GOT3 (cell line): ENCODE measurements around the gene TMPRSS9.

Experiments
- DNase-seq: peaks from one replicate; lab custom pipeline; 2025; ENCODE audit warnings: mixed read lengths; lab: John Stamatoyannopoulos, UW

The TMPRSS9 gene

DNA sequence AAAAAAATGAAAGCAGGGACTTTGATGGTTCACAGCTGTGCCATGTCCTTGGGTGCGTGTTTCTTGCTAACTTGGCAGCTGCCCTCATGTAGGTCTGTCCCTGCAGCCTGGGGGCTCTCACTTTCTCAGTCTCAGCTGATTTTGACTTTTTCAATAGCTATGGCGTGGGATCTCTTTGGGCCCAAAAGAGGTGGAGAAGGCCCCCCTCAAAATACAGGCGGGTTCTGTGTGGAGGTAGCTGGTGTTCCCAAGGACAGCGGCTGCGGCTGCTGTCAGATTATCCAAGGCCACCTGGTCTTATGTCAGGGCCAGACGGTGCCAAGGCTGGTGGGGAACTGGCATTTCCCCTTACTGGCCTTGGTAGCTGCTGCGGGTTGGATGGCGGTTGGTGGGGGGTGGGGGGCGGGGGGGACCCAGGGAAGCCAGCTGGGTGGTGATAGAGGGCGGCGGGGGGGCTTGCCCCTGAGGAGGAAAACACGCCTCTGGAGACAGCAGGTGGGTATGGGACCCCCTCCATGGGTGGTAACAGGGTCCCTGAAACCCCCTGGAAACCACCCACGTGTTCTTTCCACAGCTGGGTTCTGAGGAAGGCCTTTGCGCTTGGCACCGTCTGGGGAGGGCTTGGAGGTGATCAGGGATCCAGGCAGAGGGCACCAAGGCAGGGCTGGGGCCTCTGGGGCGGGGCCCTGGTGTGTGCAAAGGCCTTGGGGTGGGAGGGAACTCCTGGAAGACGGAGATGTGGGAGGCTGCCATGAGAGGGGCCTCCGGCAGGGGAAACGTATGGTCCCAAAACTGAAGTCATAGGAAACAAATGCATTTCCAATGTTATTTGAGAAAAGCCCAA is 63.2 kb downstream of the TMPRSS9 start:
- DNase-seq = no peak

DNA sequence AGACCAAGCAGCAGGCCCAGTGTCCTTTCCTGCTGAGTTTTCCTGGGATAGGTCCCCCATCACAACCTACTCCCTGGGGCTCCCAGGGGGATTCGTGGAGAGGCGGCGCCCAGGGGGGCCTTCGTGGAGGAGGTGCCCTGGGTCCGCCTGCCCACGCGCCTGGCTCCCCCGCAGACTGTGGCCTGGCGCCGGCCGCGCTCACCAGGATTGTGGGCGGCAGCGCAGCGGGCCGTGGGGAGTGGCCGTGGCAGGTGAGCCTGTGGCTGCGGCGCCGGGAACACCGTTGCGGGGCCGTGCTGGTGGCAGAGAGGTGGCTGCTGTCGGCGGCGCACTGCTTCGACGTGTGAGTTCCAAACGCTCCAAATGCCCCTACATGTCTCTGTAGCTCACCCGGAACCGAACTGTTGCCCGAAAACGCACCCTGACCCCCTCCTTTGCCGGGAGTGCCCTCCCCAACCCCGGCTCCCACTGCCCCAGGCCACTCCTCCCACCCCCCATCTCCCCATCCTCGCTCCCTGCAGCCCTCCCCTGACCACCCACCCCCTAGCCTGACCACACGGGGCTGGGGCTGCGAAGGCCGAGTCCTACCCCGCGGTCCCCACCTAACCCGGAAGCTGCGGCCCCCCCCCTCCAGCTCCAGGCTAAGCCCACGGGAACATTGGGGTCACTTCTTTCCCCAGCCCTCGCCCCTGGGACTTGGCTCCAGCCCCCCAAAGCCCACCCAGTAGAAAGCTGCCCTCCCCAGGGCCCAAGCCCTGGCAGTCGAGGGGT is 64.0 kb downstream of the TMPRSS9 start:
- DNase-seq = no peak

GRCh38 chr19:2424686-2425621 is 64.9 kb downstream of the TMPRSS9 start:
- no peak for DNase-seq

DNA sequence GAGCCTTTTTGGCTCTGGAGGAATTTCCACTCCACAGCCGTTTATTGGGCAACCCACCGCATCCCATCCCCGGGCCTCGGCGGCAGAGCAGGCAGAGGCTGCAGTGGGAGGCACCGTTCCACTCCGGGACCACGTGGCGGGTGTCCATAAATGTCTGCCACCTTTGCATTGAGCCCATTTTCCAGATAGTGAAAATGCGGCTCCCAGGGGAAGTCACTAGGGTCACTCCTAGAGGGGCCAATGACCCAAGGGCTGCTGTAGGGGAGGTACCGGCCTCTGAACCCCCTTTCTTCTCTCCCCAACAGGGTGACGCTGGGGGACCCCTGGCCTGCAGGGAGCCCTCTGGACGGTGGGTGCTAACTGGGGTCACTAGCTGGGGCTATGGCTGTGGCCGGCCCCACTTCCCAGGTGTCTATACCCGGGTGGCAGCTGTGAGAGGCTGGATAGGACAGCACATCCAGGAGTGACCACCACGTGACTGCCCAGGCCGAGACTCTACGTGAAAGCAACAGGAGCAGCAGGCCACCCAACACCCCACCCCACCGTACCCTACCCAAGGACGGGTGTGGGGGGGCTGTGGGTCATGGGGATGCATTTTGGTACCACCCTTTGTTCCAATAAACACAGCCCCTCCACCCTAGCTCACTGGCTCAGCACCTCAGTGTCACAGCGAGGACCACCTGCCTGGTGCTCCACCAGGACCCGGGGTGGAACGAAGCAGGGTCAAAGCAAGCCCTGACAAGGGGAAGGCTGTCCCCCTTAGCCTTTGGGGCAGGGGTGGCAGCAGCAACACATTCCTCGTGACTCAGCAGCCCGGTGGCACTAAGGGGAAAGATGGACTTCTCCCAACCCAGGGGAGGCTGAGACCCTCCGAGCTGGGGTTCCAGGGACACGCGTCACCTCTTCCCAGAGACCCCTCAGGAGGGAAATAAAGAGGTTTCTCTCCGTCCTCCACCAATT is 65.8 kb downstream of the TMPRSS9 start:
- no peak for DNase-seq

GRCh38 chr19:2426611-2427428 is 66.8 kb downstream of the TMPRSS9 start:
- no peak for DNase-seq

DNA sequence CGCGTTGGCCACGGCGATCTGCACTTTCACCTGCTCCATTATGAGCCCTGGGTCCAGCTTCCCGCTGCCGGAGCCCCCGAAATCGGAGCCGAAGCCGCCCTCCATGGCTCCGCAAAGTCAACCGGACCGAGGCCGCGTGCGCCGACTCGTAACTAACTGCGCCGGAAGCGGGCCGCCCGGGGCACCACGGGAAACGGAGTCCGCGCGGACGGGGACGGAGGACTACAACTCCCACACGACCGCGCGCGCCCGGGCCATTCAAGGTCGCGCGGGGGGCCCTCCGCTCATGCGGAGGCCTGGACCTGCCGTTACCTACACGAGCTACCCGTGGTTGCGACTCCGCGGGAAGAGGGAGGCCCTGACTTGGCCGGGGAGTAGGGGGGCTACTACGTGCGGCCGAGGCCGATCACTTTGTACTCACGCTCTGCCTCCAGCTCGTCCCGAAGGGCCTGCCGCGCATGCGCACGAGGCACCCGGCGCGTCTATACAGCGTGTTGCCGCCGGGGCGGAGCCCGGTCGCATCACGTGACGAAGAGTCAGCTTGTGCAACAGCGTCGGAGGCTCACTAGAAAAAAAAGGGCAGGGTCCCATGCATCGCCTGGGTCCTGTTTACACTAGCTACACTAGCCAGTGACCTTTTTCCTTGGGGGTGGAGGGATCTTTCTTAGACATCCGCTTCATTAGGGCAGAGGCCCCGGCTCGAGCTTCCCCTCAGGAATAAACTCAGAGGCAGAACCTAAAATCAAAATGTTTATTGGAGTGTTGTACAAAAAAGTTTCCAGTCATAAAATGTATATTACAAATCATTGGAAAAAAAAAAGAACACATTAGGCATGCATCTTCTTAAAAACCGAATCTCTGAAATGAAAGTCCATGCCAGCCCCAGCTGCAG is 67.6 kb downstream of the TMPRSS9 start, which contains the start of gene TIMM13:
Gene TIMM13 (minus strand): TSS at position 158 of the 892 bp plus-strand sequence. CDS start 53 bp downstream, at position 105.
- peak; percentile 92 for DNase-seq

GRCh38 chr19:2428321-2428690 is 68.2 kb downstream of the TMPRSS9 start:
- no peak for DNase-seq

- DNase-seq = no peak
These were observed 69.0 kb downstream of the TMPRSS9 start for GRCh38 chr19:2428756-2429711.

DNA sequence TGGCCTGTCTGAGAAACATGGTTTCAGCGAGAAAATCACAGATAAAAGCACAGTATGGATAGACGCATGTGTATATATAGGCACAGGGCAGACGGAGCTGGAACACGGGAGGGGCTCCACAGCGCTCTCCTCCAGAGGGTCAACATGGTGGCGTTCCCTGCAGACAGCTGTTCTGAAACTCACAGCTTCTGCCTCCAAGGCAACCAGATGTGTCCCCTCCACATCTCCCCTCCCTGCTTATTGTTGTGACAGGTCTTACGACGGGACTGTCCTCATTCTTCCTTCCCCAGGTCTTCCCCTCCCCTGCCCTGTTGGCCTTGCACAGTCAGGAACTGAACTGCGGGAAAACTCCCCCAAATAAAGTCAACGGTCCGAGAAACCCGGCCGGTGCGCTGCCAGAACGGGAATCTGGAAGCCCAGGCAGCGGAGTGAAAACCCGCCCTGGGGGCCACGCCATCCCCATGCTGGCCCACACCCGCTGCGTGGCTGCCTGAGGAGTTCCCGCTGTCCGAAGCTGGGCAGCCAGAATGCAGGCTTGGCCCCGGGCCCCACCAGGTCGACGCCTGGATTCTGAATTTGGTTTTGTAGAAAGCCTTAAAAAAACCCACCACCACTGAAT is 70.0 kb downstream of the TMPRSS9 start:
- no peak for DNase-seq

DNA sequence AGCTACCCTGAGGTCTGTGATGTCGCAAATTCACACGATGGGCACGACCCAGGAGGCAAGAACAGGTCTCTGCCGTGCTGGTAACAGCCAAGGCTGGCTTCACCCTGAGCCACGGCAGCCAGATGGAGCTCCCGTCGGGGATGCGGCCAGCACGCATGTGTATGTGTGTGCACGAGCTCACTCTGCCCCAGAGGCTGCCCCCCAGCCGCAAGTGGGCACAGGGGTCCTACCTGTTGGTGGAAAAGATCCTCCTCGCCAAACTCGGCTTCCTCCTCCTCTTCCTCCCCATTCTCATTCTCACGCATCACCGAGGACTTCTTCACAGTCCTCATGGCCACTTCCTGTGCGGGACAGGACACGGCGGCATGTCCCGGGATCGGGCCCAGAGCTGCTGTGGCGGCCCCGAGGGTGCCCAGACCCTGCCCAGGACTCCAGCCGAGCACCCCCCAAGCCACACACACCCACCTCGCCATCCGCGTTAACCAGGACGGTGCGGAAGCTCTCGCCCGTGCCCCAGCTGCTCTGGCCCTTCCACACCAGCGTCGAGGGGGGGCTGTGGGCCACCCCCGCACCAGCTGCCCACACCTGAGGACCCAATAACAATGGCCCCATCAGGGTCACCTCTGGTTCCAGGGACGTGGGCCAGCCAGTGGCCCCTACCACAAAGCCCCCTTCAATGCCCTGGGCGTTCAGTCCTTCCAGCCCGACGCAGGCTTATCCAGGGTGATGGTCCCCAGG is 71.4 kb downstream of the TMPRSS9 start:
- no peak for DNase-seq

DNA sequence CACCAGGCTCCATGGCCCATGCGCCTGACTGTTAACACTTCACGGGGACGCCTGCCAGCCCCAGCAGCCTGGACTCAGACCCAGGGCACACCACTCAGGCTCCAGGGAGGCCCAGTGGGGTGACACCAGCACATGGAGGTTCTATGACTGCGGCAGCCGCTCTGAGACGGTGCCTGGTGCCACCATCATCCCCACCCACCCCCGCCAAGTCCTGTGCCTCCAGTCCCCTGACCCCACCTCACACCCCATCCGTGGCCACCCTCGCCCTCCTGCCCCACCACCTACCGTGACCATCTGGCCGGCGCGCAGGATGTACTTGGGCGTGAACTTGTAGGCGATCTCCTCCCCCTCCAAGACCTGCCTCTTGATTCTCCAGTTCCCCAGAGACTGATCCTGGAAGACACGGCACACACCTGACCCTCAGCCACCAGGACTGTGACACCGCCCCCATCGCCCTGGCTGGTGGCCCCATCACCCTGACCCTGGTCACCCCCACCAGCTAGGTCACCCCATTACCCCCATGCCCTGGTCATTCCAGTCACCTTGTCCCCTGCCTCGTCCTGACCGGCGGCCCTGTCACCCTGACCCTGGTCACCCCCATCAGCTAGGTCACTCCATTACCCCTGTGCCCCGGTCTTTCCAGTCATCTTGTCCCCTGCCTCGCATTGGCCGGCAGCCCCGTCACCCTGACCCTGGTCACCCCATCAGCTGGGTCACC is 72.2 kb downstream of the TMPRSS9 start:
- DNase-seq = no peak

DNA sequence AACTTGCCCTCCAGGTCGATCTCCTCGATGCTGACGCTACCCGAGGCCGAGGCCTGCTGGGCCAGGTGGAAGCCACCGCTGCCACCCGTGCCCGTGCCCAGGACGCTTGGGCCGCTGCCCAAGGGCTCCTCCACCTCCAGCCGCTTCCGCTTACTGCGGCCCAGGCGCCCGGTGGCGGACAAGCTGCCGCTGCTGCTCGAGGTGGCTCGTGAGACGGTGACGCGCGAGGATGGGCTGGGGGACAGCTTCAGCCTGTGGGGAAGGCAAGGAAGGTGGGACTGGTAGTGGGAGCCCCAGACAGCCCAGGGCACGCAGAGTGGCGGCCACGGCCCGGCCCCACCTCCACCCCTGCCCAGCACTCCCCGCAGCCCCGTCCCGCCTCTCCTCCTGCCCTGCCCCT is 73.8 kb downstream of the TMPRSS9 start:
- no peak for DNase-seq

DNA sequence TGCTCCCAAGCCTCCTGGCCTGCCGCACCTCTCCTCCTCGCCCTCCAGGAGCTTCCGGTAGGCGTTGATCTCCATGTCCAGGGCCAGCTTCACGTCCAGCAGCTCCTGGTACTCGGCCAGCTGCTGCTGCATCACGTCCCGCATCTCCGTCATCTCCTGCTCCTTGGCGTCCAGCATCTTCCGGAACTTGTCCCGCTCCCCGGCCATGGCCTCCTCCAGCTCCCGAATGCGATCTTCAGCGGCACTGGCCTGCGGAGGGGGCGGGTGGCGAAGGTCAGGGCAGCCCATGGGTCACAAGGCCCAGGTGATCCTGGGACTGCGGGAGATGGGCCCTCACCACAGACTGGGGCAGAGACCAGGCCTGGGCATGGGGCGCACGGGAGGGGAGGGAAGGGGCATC is 74.2 kb downstream of the TMPRSS9 start:
- no peak for DNase-seq

GRCh38 chr19:2434721-2435265 is 74.7 kb downstream of the TMPRSS9 start:
- no peak for DNase-seq

GRCh38 chr19:2436384-2436783 is 76.3 kb downstream of the TMPRSS9 start:
- DNase-seq = no peak

DNA sequence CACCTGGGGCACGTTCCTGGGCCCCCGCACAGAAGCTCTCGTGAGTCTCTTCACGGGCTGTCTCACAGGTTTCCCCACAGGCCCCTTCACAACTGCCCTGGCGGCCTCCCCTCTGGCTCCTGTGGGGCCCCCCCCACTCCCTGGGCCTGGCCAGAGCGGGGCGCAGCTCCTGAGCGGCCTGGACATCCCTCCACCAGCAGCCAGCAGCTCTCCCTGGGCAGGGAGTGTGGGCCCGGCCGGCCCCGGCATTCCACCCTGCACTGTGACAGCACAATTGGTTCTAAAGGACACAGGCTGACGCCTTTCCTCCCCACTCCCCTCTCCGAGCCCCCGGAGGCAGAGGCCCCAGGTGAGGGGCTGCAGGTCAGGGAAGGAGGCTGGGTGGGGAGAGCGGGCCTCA is 76.9 kb downstream of the TMPRSS9 start:
- no peak for DNase-seq
